ENCODE measurements around the gene ANK3.

GRCh38 chr10:60082341-60082740, 307.3 kb downstream of the ANK3 start:
- TF ChIP-seq CTCF (IDR thresholded peaks at IDR 0.05) (no peak), POLR2A (IDR thresholded peaks at IDR 0.05) (no peak)
